Astrocyte (in vitro differentiated cells and primary cell): ENCODE data around the gene RALGPS1.

Experiments
- CTCF ChIP-seq: IDR thresholded peaks from 2 replicates; pipeline ENCODE4 v1.5.1; 2011; ENCODE audit warnings: low read depth, mild to moderate bottlenecking, inconsistent platforms, low read length, moderate library complexity; ENCODE audit not compliant: insufficient read depth
- EZH2 ChIP-seq: IDR thresholded peaks from 2 replicates; pipeline ENCODE4 v1.6.1; 2012; ENCODE audit warnings: mild to moderate bottlenecking, low read length, inconsistent platforms; ENCODE audit not compliant: insufficient read depth

GRCh38 chr9:126875756-126876510 lies 38.6 kb upstream of the RALGPS1 start:
- TF ChIP-seq CTCF = no peak
- no peak for TF ChIP-seq EZH2
